Measurements from ENCODE around the gene SEMA3D.

SEMA3D gene

DNA sequence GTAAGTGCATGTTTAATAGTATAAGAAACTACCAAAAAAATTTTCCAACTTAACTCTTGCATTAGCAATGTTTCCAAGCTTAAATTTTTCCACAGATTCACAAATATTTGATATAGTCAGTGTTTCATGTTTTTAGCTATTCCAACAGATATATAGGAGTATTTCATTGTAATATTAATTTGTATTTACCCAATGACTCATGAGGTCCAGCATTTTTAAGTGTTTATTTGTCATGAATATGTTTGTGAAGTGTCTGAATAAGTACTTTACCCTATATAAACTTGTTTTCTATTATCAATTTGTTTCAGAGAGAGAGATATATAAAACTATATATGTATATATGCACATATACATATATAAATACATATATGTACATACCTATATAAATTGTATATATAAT lies 71.0 kb downstream of the SEMA3D start:
- no peak for DNase-seq

DNA sequence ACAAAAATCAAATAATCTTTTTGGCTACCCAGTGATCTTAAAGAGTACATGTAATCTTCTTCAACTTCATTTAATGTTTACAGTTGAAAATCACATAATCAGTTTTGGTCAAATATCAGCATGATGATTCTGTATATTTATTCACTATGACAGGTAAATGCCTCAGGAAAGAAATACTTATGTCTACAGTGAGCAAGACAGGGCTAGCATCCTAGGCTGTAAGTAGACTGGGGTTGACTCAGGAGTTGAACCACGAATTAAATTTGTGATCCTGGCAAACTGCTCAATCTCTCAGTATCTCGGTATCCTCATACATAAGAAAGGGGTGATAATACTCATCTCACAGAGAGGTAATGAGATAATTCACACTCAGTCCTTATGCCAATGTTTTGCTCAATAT lies 71.8 kb downstream of the SEMA3D start:
- DNase-seq = no peak

DNA sequence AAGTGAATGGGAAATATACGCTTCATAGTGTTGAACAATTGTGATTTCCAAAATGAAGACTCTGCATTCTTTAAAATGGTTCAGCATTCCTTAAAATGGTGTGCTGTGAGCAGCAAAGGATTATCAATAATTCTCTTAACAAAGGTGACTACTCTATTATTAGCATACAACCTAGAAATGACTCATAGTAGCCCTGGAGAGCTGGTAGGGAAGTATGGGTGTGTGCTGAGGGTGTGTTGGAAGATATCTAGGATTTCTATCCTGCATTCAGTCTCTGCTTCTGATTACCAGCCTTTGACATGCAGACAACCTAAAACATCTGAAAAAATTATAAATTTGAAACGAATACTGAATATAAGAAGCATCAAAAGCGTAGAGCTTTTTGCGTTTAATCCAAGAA lies 72.5 kb downstream of the SEMA3D start:
- DNase-seq = no peak

DNA sequence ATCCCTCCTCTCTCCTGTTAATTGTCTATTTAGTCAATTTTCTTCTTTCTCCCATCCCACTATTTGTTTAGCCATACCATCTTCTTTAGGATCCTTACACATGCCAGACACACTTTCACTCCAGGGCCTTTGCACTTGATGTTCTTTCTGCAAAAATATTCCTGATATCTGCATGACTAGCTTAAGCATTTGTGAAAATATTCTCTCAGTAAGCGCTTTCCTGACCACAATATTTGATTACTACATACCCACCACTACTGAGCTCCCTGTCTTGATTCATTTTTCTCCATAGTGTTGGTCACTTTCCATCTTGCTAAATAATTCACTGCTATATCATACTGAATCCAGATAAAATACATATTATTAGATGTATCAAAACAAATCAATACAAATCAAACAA lies 75.1 kb downstream of the SEMA3D start:
- no peak for DNase-seq

DNA sequence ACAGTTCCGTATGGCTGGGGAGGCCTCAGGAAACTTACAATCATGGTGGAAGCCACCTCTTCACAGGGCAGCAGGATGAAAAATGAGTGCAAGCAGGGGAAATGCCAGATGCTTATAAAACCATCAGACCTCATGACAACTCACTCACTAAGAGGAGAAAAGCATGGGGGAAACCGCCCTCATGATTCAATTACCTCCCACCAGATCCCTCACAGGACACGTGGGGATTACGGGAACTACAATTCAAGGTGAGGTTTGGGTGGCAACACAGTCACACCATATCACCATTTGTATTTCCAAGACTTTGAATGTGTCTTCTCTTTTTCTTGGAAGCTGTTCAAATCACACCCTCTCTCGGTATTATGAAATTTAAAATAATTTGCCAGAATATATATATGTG lies 80.1 kb downstream of the SEMA3D start:
- DNase-seq = no peak

DNA sequence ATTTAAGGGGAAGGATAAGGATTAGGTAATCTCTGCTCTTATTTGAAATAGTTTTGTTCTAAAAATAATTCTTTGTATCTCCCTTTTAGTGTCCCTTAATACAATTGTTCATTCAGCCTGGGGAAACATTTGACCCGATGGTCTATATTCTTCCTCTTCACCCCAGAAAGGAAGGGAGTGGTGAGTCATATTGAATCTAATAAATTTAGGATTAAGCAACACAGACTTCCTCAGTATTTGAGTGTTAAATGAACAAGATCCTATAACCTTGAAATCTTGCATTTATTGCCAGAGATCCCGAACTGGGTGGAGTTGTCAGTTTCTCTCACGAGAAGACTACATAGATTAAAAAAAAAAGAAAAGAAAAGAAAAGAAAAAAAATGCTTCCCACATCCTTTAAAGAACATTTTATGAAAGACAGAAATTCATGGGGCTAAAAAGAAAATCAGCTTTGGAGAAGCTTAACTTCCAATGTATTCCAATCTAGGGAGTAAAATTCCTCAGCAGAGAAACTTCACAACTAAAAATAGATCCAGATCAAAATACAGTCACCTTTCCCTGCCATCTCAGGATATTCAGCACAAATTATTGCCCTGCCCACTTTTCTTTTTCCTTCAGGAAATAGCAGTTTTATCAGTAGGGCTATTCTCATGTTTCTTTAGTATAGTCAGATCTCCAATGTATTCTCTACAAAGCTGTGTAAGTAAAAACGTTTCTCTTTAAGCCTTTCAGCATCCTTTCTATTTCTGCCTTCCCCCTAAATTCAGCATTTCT lies 82.2 kb downstream of the SEMA3D start:
- no peak for DNase-seq

DNA sequence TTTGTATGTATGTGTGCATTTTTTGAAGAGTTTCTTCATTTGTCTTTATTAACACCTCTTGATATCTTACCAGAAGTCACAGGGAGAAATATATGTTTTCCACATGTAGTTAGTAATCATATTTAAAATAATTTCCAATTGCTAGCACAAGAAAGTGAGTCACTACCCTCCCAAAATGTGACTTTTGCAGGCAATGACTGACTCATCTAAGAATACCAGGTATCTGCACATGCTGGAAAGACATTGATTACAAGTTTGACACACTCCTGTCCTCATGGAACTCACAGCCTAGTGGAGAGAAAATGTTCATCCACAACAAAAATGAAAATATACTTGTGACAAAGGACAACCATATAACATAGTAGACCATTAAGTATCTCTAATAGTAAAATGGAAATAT lies 82.9 kb downstream of the SEMA3D start:
- DNase-seq = no peak

DNA sequence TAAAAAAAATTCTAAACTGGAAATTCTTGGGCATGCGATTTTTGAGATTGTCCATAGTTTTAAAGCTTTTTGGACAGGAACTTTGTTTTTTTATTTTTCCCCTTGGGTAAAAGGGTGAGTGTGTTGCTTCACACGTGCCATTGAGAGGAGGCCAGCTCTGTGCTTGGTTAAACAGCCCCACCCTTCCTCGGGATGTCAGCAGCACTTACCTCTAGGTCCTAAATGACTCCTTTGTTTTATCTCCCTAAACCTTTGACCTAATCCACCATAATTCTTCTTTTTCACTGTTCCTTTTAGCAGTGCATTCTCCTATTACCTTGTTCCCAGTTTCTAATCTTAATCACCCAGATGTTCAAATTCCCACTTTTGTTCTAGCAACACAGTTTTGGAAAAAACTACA lies 83.5 kb downstream of the SEMA3D start:
- DNase-seq = no peak

DNA sequence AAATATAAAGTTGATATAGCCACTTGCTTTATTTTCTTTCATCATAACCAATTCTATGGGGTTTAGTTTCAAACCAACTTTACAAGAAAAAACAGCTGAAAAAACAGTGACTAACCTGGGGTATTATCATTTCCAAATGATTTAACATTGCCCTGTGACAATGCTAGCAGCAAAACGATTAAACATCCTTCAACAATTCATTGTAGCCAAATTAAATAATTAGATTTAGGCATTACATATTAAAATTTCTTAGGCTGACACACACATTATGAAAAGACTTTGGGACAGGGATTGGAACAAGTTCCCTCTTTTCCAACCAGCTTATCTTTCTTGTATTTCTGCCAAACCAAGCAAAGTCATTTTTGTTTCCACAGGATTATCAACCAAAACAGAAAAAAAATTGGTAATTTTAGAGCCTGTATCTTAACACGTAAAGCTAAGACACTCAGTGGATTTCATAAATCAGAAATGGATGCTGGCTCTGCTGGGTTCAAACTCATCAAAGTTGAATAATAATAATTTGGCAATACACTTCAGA lies 84.0 kb downstream of the SEMA3D start:
- no peak for DNase-seq

DNA sequence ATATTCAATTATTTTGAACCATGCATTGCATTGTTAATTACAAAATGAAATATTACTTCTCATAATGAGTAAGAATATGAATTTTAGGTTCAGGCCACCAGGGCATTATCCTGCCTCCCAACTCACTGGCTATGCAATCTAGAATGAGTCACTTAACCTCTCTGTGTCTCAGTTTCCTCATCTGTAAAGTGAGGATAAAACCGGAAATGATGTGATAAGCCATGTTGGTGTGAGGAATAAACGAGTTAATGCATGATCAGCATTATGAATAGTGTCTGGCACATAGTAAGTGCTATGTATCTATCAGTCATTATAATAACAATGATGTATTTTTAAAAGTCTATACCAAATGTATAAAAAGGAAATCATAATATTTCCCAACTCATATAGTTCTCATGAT lies 85.5 kb downstream of the SEMA3D start:
- no peak for DNase-seq

DNA sequence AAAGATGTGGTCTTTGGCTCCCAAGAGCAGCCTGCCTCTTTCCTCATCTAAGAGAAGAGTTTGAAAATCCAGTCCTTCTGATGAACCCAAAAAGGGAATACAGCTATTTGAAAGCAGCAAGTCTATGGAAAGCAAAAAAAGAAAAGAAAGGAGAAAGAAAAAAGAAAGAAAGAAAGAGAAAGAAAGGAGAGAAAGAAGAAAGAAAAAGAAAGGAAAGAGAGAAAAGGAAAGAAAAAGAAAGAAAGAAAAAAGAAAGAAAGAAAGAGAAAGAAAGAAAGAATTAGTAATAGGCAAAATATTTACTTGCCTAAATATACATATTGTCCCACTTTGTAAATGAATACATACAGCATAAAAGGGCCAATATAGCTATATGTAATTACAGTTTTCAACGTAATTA lies 89.0 kb downstream of the SEMA3D start:
- no peak for DNase-seq

DNA sequence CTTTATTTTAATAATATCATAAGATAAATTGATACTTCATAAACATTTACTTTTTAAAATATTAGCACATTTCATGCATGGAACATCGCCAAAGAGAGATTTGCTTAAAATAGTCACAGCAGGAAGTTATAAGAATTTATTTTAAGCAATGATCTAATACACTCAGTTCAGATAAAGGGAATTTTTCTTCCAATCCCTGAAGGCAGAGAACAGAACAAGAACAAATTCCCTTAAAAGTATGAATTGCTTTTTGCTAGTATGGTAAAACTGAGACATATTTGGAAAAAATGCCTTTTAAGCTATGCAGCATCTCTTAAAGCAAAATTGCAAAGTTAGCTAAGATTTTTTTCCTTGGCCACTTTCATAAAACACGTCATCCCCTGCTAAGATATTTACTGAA lies 91.0 kb downstream of the SEMA3D start:
- no peak for DNase-seq

DNA sequence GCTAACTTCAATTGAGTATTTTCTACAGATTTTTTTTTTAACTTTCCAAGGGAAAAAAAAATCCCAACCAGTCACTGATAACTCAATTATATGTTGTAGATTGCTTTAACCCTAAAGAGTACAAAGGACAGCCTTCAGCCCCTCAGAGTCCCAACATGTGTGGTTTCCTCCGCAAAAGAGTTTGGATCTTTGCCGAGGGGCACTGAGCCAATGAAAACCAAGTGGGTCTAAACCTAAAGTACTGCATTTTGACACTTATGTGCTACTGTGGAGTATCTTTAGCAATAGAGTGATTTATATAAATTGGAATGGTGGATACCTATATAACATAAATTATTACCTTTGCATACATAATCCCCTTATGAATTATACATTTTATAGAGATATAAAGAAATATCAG lies 91.5 kb downstream of the SEMA3D start:
- DNase-seq = no peak

DNA sequence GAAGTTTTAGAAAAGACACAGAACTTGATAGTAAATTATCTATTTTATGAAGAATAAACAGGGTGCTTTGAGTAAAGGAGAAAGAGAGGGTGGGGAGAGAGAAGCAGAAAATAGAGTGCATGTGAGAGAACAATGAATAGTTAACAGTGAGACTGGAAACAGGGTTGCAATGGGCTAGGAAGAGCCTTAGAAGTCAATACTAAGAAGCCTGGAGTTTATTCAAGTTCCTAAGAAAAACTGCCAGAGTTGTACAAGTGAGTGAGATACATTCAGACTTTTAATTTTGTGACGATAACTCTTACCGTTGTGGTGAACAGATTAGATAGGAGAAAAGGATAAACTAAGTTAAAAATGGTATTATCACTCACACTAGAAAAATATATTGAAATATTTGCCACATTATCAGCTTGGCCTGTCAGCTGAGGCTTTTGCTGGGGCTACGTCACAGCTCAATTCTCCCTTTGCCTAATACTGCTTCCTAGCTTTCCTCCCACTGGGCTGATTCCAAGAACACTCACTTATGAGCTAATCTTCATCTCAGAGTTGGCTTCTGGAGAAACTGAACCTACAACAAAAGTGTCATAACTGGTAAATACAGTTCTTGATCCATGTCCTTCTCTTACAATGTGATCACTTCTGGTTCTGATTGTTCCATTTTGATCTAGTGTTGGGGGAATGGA lies 92.7 kb downstream of the SEMA3D start:
- no peak for DNase-seq

DNA sequence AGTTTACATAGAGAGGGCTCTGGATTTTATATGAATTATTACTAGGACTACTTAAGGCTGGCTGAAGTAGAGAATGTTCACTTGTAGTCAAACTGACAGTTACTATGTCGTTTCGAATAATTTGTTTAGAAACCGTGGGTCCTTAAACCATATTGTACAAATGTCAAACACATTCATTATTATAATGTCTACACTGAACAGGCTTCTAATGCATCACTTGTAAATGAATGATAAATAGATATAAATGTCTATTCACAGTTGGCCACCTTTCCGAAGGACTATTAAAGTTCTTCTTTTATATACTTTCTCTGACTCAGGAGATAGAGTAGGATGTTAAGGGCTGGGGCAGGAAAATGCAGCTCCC lies 95.3 kb downstream of the SEMA3D start:
- no peak for DNase-seq

DNA sequence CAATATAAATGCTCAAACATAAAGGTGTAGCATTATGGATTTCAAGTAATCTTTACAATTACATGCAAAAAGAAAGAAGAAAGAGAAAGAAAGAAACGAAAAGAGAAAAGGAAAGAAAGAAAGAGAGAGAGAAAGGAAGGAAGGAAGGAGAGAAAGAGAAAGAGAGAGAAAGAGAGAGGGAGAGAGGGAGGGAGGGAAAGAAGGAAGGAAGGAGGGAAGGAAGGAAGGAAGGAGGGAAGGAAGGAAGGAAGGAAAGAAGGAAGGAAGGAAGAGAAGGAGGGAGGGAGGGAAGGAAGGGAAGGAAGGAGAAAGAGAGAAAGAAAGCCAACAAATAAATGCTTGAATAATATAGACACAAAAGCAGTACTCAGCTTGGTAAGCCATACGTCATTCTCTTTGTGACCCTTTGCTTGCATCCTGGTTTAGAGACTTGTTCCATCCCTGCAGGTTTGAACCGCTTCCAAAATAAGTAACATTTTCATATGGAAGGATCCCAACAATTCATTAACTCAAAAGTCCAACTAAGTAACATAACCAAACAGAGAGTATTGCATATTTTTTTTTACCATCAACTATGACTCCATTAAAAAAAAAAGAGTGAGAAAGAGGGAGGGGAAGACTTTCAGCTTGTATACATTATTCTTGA lies 95.8 kb downstream of the SEMA3D start:
- no peak for DNase-seq

DNA sequence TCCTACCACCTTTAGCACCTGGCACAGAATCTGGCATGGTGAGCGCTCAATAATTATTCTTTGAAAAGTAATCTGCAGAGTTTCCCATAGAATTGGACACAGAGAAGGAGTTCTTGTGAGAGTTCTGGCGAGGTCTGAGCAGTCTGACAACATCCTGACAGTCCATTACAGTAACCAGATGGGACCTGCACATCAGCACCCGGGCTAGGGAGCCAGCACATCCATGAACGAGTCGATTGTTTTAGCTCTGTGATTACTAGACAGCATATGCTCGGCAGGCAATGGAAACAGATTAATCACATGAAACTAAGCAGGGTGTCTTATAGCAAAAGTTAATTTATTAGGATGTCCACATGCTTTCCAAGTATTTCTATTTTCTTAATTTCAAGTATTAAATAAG lies 96.7 kb downstream of the SEMA3D start:
- no peak for DNase-seq

DNA sequence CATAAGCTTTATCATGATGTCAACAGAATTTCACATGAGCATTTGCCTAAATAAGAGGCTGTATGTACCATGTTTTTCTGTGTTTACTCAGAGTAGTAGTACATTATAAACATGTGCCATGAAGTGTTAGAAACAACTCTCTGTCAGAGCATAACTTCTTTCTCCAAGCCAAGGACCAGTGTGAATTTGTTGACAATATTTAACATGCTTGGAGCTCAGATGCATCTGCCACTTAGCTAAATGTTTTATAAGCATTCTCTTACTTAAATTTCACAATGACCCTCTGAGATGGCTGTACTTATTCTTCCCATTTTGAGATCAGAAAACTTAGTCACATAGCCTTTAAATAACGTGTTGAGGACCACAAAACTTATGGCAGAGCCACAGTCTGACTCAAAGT lies 105.0 kb downstream of the SEMA3D start:
- DNase-seq = no peak

DNA sequence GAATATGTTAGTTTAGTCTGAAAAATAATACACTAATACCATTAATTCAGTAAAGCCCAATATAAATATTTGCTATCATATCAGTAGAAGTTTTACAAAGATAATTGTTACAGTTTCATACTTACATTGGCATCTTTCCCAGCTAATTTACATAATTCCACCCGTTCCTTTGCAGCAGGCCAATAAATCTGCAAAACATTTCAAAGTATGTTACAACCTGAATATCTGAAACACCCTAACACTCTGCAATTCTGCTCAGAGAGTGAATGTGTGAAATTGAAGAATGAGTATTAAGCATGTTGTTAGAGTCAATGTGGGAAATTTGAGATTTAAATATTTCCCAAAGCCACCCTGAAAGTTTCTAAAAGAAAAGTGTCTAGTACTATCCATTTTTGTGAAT lies 105.5 kb downstream of the SEMA3D start:
- no peak for DNase-seq

DNA sequence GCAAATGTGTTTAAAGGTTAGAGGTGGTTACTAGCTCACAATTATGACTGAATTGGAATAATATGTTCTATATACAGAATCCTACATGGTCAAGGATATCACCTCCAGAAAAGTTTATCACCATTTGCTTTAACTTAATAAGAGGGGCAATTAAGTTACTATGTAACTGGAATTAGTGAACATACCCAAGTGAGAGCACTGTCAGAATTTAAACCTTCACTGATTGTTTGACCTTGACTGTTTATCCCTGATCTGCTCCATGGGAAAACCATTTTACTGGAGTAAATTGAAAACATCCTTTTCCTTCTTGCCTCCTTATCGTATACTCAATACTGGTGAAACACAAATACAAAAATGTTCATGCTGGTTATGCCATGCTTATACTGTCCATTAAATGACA lies 107.4 kb downstream of the SEMA3D start:
- no peak for DNase-seq

DNA sequence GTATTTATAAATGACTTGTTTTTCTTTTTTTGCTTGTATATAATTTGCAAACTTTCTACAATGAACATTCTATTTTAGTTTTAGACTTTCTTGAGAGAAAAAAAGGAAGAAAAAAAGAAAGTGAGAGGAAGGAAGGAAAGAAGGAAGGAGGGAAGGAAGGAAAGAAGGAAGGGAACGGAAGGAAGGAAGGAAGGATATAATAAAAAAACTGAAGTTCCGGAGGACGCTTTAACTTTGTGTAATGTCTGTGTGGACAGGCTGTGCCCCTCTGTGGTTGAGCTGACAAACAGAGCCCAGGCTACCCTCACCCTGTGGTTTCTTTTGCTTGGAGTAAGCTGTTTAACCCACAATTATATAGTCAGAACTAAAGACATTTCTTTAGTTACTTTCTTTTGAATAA lies 108.7 kb downstream of the SEMA3D start:
- no peak for DNase-seq

DNA sequence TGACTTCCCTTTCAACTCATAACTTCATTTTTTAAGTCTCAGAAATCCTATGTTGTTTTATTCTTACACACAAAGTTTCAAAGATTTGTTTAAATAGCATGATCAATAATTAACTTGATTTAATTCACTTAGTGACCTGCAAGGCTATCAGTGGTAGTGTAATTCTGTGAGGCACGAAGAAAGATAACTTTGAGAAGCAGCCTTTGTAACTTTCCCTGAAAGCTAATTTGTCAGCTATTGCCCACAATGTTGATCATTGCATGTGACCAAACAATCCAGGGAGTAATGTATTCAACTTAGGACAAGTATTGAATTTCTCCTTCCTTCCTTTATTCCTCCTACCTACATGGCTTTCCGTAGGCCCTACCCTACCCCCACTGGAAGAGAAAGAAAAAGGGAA lies 111.0 kb downstream of the SEMA3D start:
- DNase-seq = no peak

DNA sequence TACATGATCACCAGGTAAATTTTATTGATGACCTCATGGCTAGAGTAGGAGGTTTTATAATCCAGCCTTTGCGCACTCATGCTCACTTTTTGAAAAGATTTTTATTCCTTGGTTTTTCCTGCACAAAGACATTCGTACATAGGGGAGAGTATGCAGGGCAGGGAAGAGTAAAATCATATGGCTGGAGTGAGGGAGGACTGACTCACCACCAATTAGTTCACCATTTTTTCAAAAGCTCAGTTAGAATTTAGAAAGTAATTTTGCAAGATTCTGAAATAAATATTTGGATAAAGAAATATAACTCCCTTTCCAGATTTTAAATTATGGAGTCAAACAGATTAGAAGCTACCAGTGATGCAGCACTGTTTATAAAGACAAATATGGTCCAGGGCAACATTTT lies 111.9 kb downstream of the SEMA3D start:
- no peak for DNase-seq

DNA sequence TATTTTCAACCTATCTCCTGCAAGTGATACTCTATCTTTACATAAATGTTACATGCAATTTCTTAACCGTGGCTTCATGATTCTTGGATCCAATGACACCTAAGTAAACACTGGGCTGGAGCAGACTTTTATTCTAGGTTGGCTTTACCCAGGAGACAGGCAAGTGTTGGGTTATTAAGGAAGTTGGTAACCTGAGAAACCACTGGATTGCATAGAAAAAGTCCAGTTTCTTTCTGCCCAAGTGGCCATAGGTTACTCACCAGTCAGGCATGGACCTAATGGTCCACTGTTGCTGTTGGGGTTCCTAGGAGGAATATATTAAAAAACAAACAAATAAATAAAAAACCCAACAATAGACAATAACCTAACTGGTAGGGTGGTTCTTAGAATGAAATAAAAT lies 112.8 kb downstream of the SEMA3D start:
- no peak for DNase-seq

Data from NCI-H345 (cell line).